GM18861 (cell line): ENCODE data around the gene SLC39A9.
A peak's percentile ranks its signal among the peaks of the same experiment; 100 is the strongest.

Experiments used
- ATAC-seq: cut with Tn5 transposase; IDR thresholded peaks from one replicate; pipeline ENCODE4 v1.9.1; 2021; ENCODE audit not compliant: unreplicated experiment

The SLC39A9 gene

GRCh38 chr14:69398053-69398817 is at the start of gene SLC39A9, which contains the start of gene ERH:
Gene SLC39A9 (plus strand): TSS chr14:69398692. CDS start chr14:69399370, 678 bp downstream.
Gene ERH (minus strand): TSS chr14:69398299. CDS start chr14:69398233, 66 bp downstream.
- peak; percentile 80 for ATAC-seq

- ATAC-seq, result no peak
These were observed 49.3 kb upstream of the SLC39A9 start for GRCh38 chr14:69349091-69349777.

- no peak for ATAC-seq
These were observed 47.6 kb upstream of the SLC39A9 start for GRCh38 chr14:69350892-69351291.

GRCh38 chr14:69351385-69351784 is 47.1 kb upstream of the SLC39A9 start:
- ATAC-seq, result no peak

- no peak for ATAC-seq
These were observed 46.6 kb upstream of the SLC39A9 start for GRCh38 chr14:69351911-69352310.

GRCh38 chr14:69353168-69353567 is 45.3 kb upstream of the SLC39A9 start:
- ATAC-seq, result no peak

- ATAC-seq, result peak; percentile 66
These were observed 43.9 kb upstream of the SLC39A9 start for GRCh38 chr14:69354383-69355153.

- no peak for ATAC-seq
These were observed 43.3 kb upstream of the SLC39A9 start for GRCh38 chr14:69355154-69355597.

GRCh38 chr14:69355607-69356281 is 42.7 kb upstream of the SLC39A9 start:
- ATAC-seq, result no peak

- no peak for ATAC-seq
These were observed 41.5 kb upstream of the SLC39A9 start for GRCh38 chr14:69356903-69357543.

- ATAC-seq, result no peak
These were observed 40.8 kb upstream of the SLC39A9 start for GRCh38 chr14:69357544-69358200.

GRCh38 chr14:69358233-69358963 is 40.1 kb upstream of the SLC39A9 start:
- no peak for ATAC-seq

- ATAC-seq, result no peak
These were observed 39.5 kb upstream of the SLC39A9 start for GRCh38 chr14:69358966-69359365.

GRCh38 chr14:69360438-69361108 is 37.9 kb upstream of the SLC39A9 start:
- peak; percentile 62 for ATAC-seq

- no peak for ATAC-seq
These were observed 35.4 kb upstream of the SLC39A9 start for GRCh38 chr14:69363055-69363454.

- ATAC-seq, result no peak
These were observed 34.5 kb upstream of the SLC39A9 start for GRCh38 chr14:69363964-69364363.

GRCh38 chr14:69364378-69364777 is 34.1 kb upstream of the SLC39A9 start:
- no peak for ATAC-seq

- ATAC-seq, result no peak
These were observed 32.4 kb upstream of the SLC39A9 start for GRCh38 chr14:69366069-69366468.

GRCh38 chr14:69366761-69367160 is 31.7 kb upstream of the SLC39A9 start:
- no peak for ATAC-seq
